ENCODE measurements around the gene PANK3. TPM values are rescaled to one million over a fixed set of nuclear protein-coding genes. Genes with fewer than 3 reads are reported as not detected.
A peak's percentile ranks its signal among the peaks of the same experiment; 100 is the strongest.

The PANK3 gene
- total RNA-seq = 10 to 100 TPM; 31.2 to 52.2 (median 41.5) TPM
- polyA plus RNA-seq = 1 to 10 TPM; 1.5 to 7.5 TPM
- total RNA-seq = 81.8 reads per million, percentile 81 among the genes with 10 or more reads in this experiment

- H3K9me3 ChIP-seq (ENCODE audit: control insufficient read depth in 2 of 3, low read length in 3 of 3) = no peaks in the 10 kb centered on the region
- H3K9me3 Mint-ChIP-seq = peaks cover 0 to 4% (median 0%) of the 10 kb centered on the region in 11 donors
- H3K36me3 ChIP-seq (ENCODE audit: control insufficient read depth in 2 of 3, insufficient read depth in 3 of 3, low read length in 3 of 3) = peaks cover 0 to 4% (median 0%) of the 10 kb centered on the region in 3 experiments
- H3K4me1 ChIP-seq (ENCODE audit: control insufficient read depth in 2 of 2, insufficient read depth in 2 of 2, low read length in 2 of 2) = peaks cover 0 to 16% of the 10 kb centered on the region in 2 donors
- peak within 1 kb of the TSS; percentile 87 to 100 (median 97) for H3K27ac Mint-ChIP-seq
- H3K4me3 ChIP-seq (ENCODE audit: low read length) = peak within 1 kb of the TSS; percentile 79
- peaks cover 0 to under 1% (median 0%) of the 10 kb centered on the region in 5 donors for H3K27me3 Mint-ChIP-seq
- intact Hi-C loops (cut with micrococcal nuclease) = loop anchor here (1.0 to 5.0 kb wide), 12 partner anchors 34 to 1059 kb away; partner anchors contain the start of genes RARS1 (in 2 of the 2), SPDL1 (in 2 of the 2), DOCK2 (in 1 of the 2) and FBLL1 (in 1 of the 2)
- H3K4me1 Mint-ChIP-seq = peaks cover 19 to 47% (median 44%) of the 10 kb centered on the region in 7 donors
- ChIA-PET CTCF (no interaction called here), POLR2A (interaction anchor here (0.7 to 2.8 kb wide), 6 partner anchors 11 to 1059 kb away, joined by 3 to 16 read pairs (median 4); partner anchors contain the start of genes DOCK2 and RARS1)
- peak within 1 kb of the TSS; percentile 88 to 100 (median 95) for H3K4me3 Mint-ChIP-seq
- peak within 1 kb of the TSS; percentile 83 for H3K27ac ChIP-seq (ENCODE audit: low read depth, low read length)
- ATAC-seq (peak; percentile 72), DNase-seq (peak in 3 of 9 donors; percentile 0 to 3 (median 2))
- H3K27me3 ChIP-seq (ENCODE audit: control insufficient read depth in 2 of 2, insufficient read depth in 2 of 2, low read length in 2 of 2) = no peaks in the 10 kb centered on the region
- peaks cover 0 to 16% (median 5%) of the 10 kb centered on the region in 5 donors for H3K36me3 Mint-ChIP-seq
Measured at GRCh38 chr5:168578538-168579487, at the start of gene PANK3. PANK3 (minus strand) TSS chr5:168579368; CDS start chr5:168579283, 85 bp downstream.

- peaks cover 12 to 27% (median 16%) of the 10 kb centered on the region in 5 donors for H3K27me3 Mint-ChIP-seq
Measured at GRCh38 chr5:168624850-168625364, 45.7 kb upstream of the PANK3 start.

GRCh38 chr5:168620807-168621206 is 41.6 kb upstream of the PANK3 start:
- no peaks in the 10 kb centered on the region for H3K4me1 ChIP-seq (ENCODE audit: control insufficient read depth in 2 of 2, insufficient read depth in 2 of 2, low read length in 2 of 2)
- intact Hi-C loops (cut with micrococcal nuclease) = no loop called here
- POLR2A ChIA-PET = no interaction called here
- H3K4me3 ChIP-seq (ENCODE audit: low read length) = no peak overlapping the region
- H3K27me3 Mint-ChIP-seq = peaks cover 0 to 6% (median 0%) of the 10 kb centered on the region in 5 donors
- no peak overlapping the region for H3K27ac ChIP-seq (ENCODE audit: low read depth, low read length)
- H3K9me3 Mint-ChIP-seq = no peaks in the 10 kb centered on the region
- H3K36me3 Mint-ChIP-seq = no peaks in the 10 kb centered on the region
- H3K4me1 Mint-ChIP-seq = no peaks in the 10 kb centered on the region
- no peak overlapping the region for H3K4me3 Mint-ChIP-seq
- H3K27ac Mint-ChIP-seq = no peak overlapping the region
- ATAC-seq (no peak), DNase-seq (no peak)
- no peaks in the 10 kb centered on the region for H3K36me3 ChIP-seq (ENCODE audit: control insufficient read depth in 2 of 3, insufficient read depth in 3 of 3, low read length in 3 of 3)
- peaks cover 0 to 4% of the 10 kb centered on the region in 2 donors for H3K27me3 ChIP-seq (ENCODE audit: control insufficient read depth in 2 of 2, insufficient read depth in 2 of 2, low read length in 2 of 2)
- CTCF ChIA-PET = no interaction called here
- no peaks in the 10 kb centered on the region for H3K9me3 ChIP-seq (ENCODE audit: control insufficient read depth in 2 of 3, low read length in 3 of 3)

More at GRCh38 chr5:168624850-168625364, 45.7 kb upstream of the PANK3 start:
- ChIA-PET POLR2A (no interaction called here), CTCF (no interaction called here)
- Mint-ChIP-seq H3K36me3 (peaks cover 0 to 10% (median 8%) of the 10 kb centered on the region in 5 donors), H3K4me3 (no peak overlapping the region), H3K4me1 (peaks cover 0 to 5% (median 0%) of the 10 kb centered on the region in 7 donors), H3K9me3 (peaks cover 0 to 6% (median 2%) of the 10 kb centered on the region in 11 donors), H3K27ac (no peak overlapping the region)
- H3K4me3 ChIP-seq (ENCODE audit: low read length) = no peak overlapping the region
- H3K36me3 ChIP-seq (ENCODE audit: control insufficient read depth in 2 of 3, insufficient read depth in 3 of 3, low read length in 3 of 3) = no peaks in the 10 kb centered on the region
- intact Hi-C loops (cut with micrococcal nuclease) = no loop called here
- peaks cover 0 to 4% of the 10 kb centered on the region in 2 donors for H3K27me3 ChIP-seq (ENCODE audit: control insufficient read depth in 2 of 2, insufficient read depth in 2 of 2, low read length in 2 of 2)
- no peaks in the 10 kb centered on the region for H3K9me3 ChIP-seq (ENCODE audit: control insufficient read depth in 2 of 3, low read length in 3 of 3)
- H3K27ac ChIP-seq (ENCODE audit: low read depth, low read length) = no peak overlapping the region
- ATAC-seq (no peak), DNase-seq (no peak)
- H3K4me1 ChIP-seq (ENCODE audit: control insufficient read depth in 2 of 2, insufficient read depth in 2 of 2, low read length in 2 of 2) = no peaks in the 10 kb centered on the region

GRCh38 chr5:168614661-168615060 is 35.5 kb upstream of the PANK3 start:
- H3K27me3 Mint-ChIP-seq = no peaks in the 10 kb centered on the region
- H3K36me3 Mint-ChIP-seq = peaks cover 0 to 5% (median 0%) of the 10 kb centered on the region in 5 donors
- H3K4me3 Mint-ChIP-seq = no peak overlapping the region
- Histone ChIP-seq H3K27ac (ENCODE audit: low read depth, low read length) (no peak overlapping the region), H3K4me1 (ENCODE audit: control insufficient read depth in 2 of 2, insufficient read depth in 2 of 2, low read length in 2 of 2) (peaks cover 4 to 9% of the 10 kb centered on the region in 2 donors), H3K9me3 (ENCODE audit: control insufficient read depth in 2 of 3, low read length in 3 of 3) (no peaks in the 10 kb centered on the region), H3K27me3 (ENCODE audit: control insufficient read depth in 2 of 2, insufficient read depth in 2 of 2, low read length in 2 of 2) (no peaks in the 10 kb centered on the region), H3K4me3 (ENCODE audit: low read length) (no peak overlapping the region), H3K36me3 (ENCODE audit: control insufficient read depth in 2 of 3, insufficient read depth in 3 of 3, low read length in 3 of 3) (no peaks in the 10 kb centered on the region)
- H3K4me1 Mint-ChIP-seq = peaks cover 8 to 20% (median 16%) of the 10 kb centered on the region in 7 donors
- intact Hi-C loops (cut with micrococcal nuclease) = loop anchor here (5.0 kb wide), 2 partner anchors 63 to 447 kb away; no protein-coding TSS in a partner anchor
- POLR2A ChIA-PET = no interaction called here
- no peak for DNase-seq
- H3K9me3 Mint-ChIP-seq = peaks cover 0 to 3% (median 0%) of the 10 kb centered on the region in 11 donors
- CTCF ChIA-PET = no interaction called here
- ATAC-seq = no peak
- peak overlapping the region in 1 of 9 donors; percentile 33 for H3K27ac Mint-ChIP-seq

- intact Hi-C loops (cut with micrococcal nuclease) = loop anchor here (1.0 to 5.0 kb wide), 5 partner anchors 35 to 969 kb away; partner anchors contain the start of genes PANK3 (in 1 of the 2), RARS1 (in 1 of the 2) and SPDL1 (in 1 of the 2)
Measured at GRCh38 chr5:168613996-168614395, 34.8 kb upstream of the PANK3 start.

GRCh38 chr5:168613396-168613795 is 34.2 kb upstream of the PANK3 start:
- H3K27me3 ChIP-seq (ENCODE audit: control insufficient read depth in 2 of 2, insufficient read depth in 2 of 2, low read length in 2 of 2) = no peaks in the 10 kb centered on the region
- Mint-ChIP-seq H3K36me3 (peaks cover 0 to 5% (median 0%) of the 10 kb centered on the region in 5 donors), H3K4me1 (peaks cover 8 to 20% (median 16%) of the 10 kb centered on the region in 7 donors), H3K27ac (peak overlapping the region in 8 of 9 donors; percentile 62 to 89 (median 84)), H3K9me3 (peaks cover 0 to 3% (median 0%) of the 10 kb centered on the region in 11 donors), H3K27me3 (no peaks in the 10 kb centered on the region), H3K4me3 (peak overlapping the region in 8 of 10 donors; percentile 33 to 83 (median 68))
- H3K9me3 ChIP-seq (ENCODE audit: control insufficient read depth in 2 of 3, low read length in 3 of 3) = no peaks in the 10 kb centered on the region
- DNase-seq (no peak), ATAC-seq (no peak)
- peak overlapping the region; percentile 47 for H3K27ac ChIP-seq (ENCODE audit: low read depth, low read length)
- CTCF ChIA-PET = interaction anchor here (0.6 kb wide), 1 partner anchor 44 kb away, joined by 3 read pairs; no protein-coding TSS in a partner anchor
- intact Hi-C loops (cut with micrococcal nuclease) = loop anchor here (1.0 to 5.0 kb wide), 5 partner anchors 34 to 970 kb away; partner anchors contain the start of genes PANK3 (in 1 of the 2), RARS1 (in 1 of the 2) and SPDL1 (in 1 of the 2)
- H3K36me3 ChIP-seq (ENCODE audit: control insufficient read depth in 2 of 3, insufficient read depth in 3 of 3, low read length in 3 of 3) = no peaks in the 10 kb centered on the region
- H3K4me1 ChIP-seq (ENCODE audit: control insufficient read depth in 2 of 2, insufficient read depth in 2 of 2, low read length in 2 of 2) = peaks cover 4 to 9% of the 10 kb centered on the region in 2 donors
- H3K4me3 ChIP-seq (ENCODE audit: low read length) = peak overlapping the region; percentile 19
- POLR2A ChIA-PET = interaction anchor here (1.1 kb wide), 1 partner anchor 29 kb away, joined by 6 read pairs; no protein-coding TSS in a partner anchor

More at GRCh38 chr5:168613996-168614395, 34.8 kb upstream of the PANK3 start:
- Histone ChIP-seq H3K27ac (ENCODE audit: low read depth, low read length) (no peak overlapping the region), H3K4me3 (ENCODE audit: low read length) (no peak overlapping the region), H3K36me3 (ENCODE audit: control insufficient read depth in 2 of 3, insufficient read depth in 3 of 3, low read length in 3 of 3) (no peaks in the 10 kb centered on the region), H3K27me3 (ENCODE audit: control insufficient read depth in 2 of 2, insufficient read depth in 2 of 2, low read length in 2 of 2) (no peaks in the 10 kb centered on the region), H3K4me1 (ENCODE audit: control insufficient read depth in 2 of 2, insufficient read depth in 2 of 2, low read length in 2 of 2) (peaks cover 4 to 9% of the 10 kb centered on the region in 2 donors), H3K9me3 (ENCODE audit: control insufficient read depth in 2 of 3, low read length in 3 of 3) (no peaks in the 10 kb centered on the region)
- Mint-ChIP-seq H3K4me3 (no peak overlapping the region), H3K36me3 (peaks cover 0 to 5% (median 0%) of the 10 kb centered on the region in 5 donors), H3K27ac (peak overlapping the region in 2 of 9 donors; percentile 33 to 56), H3K4me1 (peaks cover 8 to 20% (median 16%) of the 10 kb centered on the region in 7 donors), H3K9me3 (peaks cover 0 to 3% (median 0%) of the 10 kb centered on the region in 11 donors), H3K27me3 (no peaks in the 10 kb centered on the region)
- ATAC-seq (no peak), DNase-seq (no peak)
- ChIA-PET POLR2A (no interaction called here), CTCF (no interaction called here)
